ENCODE data around the gene SSBP2.
"Not testable (repeated sequence)": the region's sequence is repeated elsewhere in the genome, so short reads cannot be mapped to it uniquely, and the experiment has no call there.

SSBP2 gene

DNA sequence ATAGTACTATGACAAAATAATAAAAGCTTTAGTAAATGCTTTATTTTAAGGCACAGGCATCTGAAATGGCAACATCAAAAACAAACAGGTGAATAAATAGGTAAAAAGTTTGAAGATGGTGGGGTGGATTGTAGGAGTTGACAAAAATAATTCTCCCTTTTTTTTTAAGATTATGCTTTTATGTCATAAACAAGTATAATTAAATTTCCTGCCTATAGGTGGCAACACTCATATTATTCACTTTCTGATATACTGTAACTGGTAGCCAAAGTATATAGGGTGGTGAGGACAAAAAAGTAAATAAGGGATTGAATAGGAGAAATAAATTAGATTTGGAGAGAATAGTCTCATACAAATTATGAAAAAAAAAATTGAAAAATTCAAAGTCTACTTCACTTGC, 236.9 kb downstream of the SSBP2 start:
- Histone ChIP-seq H3K36me3 (ENCODE audit: control insufficient read depth, insufficient read depth, low read length) (no peaks in the 10 kb centered on the region), H3K27me3 (ENCODE audit: control insufficient read depth, insufficient read depth, low read length) (no peaks in the 10 kb centered on the region), H3K4me3 (ENCODE audit: low read depth, low read length) (no peak overlapping the region), H3K9ac (ENCODE audit: low read depth, low read length) (no peak overlapping the region), H3K4me1 (ENCODE audit: control insufficient read depth, insufficient read depth, low read length) (no peaks in the 10 kb centered on the region), H3K9me3 (ENCODE audit: control insufficient read depth, insufficient read depth, low read length) (no peaks in the 10 kb centered on the region)

DNA sequence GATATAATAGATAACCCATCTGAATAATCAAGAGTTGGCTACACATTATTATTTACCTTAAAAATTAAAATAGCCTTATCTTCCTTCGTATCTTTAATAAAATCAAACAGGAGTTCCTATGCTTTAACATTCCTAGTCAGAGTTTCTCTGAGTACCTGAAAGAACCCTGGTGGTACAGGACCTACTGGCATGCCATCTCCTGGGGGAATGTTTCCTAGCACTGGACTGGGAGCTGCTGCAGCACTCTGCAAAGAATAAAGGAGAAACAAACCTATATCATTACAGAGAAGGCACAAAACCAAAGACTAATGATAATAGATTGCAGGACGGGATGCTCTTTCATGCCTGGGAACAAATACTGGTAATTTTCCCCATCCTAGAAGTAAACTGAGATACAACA, 237.4 kb downstream of the SSBP2 start:
- H3K4me3 ChIP-seq (ENCODE audit: low read depth, low read length) = no peak overlapping the region
- no peaks in the 10 kb centered on the region for H3K36me3 ChIP-seq (ENCODE audit: control insufficient read depth, insufficient read depth, low read length)
- H3K4me1 ChIP-seq (ENCODE audit: control insufficient read depth, insufficient read depth, low read length) = no peaks in the 10 kb centered on the region
- H3K9ac ChIP-seq (ENCODE audit: low read depth, low read length) = no peak overlapping the region
- H3K27me3 ChIP-seq (ENCODE audit: control insufficient read depth, insufficient read depth, low read length) = no peaks in the 10 kb centered on the region
- H3K9me3 ChIP-seq (ENCODE audit: control insufficient read depth, insufficient read depth, low read length) = no peaks in the 10 kb centered on the region

DNA sequence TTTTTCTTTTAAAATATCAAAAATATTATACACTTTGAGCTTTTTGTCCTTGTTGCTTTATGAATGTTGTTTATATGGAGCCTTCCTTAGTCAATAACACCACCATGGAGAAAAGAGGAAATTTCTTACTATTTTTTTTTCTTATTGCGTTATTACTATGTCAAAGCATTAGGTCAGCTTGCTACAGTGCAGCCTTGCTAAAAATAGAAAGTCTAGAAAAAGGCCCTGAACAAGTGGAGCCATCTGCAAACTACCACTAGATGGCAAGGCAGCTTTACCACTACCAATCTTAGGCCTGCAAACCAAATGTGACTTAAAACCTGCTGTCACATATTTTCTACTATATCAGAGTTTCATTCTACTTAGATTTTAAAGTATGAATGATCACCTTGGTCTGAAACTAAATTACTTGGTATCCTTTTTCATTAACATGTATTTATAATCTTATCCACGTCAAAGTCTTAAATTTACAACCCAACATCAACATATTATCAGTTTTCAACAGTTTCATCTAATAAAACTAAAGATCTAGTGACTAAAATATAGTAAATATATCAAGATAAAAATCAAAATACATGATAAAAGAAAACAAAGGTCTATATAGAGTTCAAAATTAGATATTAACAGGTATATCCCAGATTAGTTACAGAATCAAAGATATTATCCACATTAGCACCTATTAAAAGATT, 243.9 kb downstream of the SSBP2 start:
- Histone ChIP-seq H3K4me3 (ENCODE audit: low read depth, low read length) (no peak overlapping the region), H3K9ac (ENCODE audit: low read depth, low read length) (no peak overlapping the region), H3K27me3 (ENCODE audit: control insufficient read depth, insufficient read depth, low read length) (no peaks in the 10 kb centered on the region), H3K4me1 (ENCODE audit: control insufficient read depth, insufficient read depth, low read length) (no peaks in the 10 kb centered on the region), H3K36me3 (ENCODE audit: control insufficient read depth, insufficient read depth, low read length) (no peaks in the 10 kb centered on the region), H3K9me3 (ENCODE audit: control insufficient read depth, insufficient read depth, low read length) (no peaks in the 10 kb centered on the region)

DNA sequence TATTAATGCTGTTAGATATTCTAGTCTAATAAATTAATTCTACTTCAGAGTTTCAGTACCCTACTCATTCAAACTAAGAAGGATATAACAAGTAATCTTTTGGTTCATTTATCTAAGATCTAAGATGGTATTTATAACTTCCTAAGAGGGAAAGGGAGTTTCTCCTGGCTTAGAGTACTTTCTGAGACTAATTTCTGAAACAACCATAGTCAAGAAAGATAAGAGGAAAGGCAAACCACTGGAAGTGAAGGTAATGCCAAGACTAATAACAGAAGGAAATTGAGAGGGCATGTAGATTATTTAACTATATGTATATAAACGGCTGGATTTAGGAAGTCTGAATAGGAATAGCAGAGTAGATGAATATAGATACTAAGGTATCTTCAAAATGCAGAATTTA, 244.5 kb downstream of the SSBP2 start:
- Histone ChIP-seq H3K4me3 (ENCODE audit: low read depth, low read length) (no peak overlapping the region), H3K9me3 (ENCODE audit: control insufficient read depth, insufficient read depth, low read length) (no peaks in the 10 kb centered on the region), H3K9ac (ENCODE audit: low read depth, low read length) (no peak overlapping the region), H3K27me3 (ENCODE audit: control insufficient read depth, insufficient read depth, low read length) (no peaks in the 10 kb centered on the region), H3K36me3 (ENCODE audit: control insufficient read depth, insufficient read depth, low read length) (no peaks in the 10 kb centered on the region), H3K4me1 (ENCODE audit: control insufficient read depth, insufficient read depth, low read length) (no peaks in the 10 kb centered on the region)

DNA sequence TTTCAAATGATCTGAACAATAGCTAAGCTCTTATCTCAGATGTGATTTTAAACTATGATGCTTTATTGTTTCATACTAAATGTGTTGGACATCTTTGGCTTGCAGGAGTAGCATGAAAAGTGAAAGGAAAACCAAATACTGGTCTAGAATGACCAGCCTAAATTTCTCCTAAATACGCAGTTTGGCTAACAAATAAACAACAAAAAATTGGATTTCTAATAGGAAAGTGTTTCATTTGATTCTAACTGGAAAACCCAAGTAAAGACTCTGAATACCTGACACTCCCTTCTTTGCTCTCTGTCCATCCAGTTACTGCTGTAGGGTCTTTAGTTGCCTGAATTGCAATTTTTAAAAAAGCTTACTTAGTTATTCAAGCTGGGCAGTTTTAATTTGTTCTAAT, 245.2 kb downstream of the SSBP2 start:
- Histone ChIP-seq H3K9ac (ENCODE audit: low read depth, low read length) (no peak overlapping the region), H3K36me3 (ENCODE audit: control insufficient read depth, insufficient read depth, low read length) (no peaks in the 10 kb centered on the region), H3K27me3 (ENCODE audit: control insufficient read depth, insufficient read depth, low read length) (no peaks in the 10 kb centered on the region), H3K9me3 (ENCODE audit: control insufficient read depth, insufficient read depth, low read length) (no peaks in the 10 kb centered on the region), H3K4me3 (ENCODE audit: low read depth, low read length) (no peak overlapping the region), H3K4me1 (ENCODE audit: control insufficient read depth, insufficient read depth, low read length) (no peaks in the 10 kb centered on the region)

DNA sequence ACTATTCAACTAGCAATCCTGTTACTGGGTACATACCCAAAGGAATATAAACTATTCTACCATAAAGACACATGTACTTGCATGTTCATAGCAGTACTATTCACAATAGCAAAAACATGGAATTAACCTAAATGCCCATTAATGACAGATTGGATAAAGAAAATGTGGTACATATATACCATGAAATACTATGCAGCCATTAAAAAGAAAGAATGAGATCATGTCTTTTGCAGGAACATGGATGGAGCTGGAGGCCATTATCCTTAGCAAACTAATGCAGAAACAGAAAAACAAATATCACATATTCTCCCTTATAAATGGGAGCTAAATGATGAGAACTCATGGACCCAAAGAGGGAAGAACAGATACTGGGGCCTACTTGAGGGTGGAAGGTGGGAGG, 247.3 kb downstream of the SSBP2 start:
- H3K4me1 ChIP-seq (ENCODE audit: control insufficient read depth, insufficient read depth, low read length); H3K36me3 ChIP-seq (ENCODE audit: control insufficient read depth, insufficient read depth, low read length); H3K9ac ChIP-seq (ENCODE audit: low read depth, low read length); H3K4me3 ChIP-seq (ENCODE audit: low read depth, low read length); H3K9me3 ChIP-seq (ENCODE audit: control insufficient read depth, insufficient read depth, low read length); H3K27me3 ChIP-seq (ENCODE audit: control insufficient read depth, insufficient read depth, low read length): not testable (repeated sequence)

DNA sequence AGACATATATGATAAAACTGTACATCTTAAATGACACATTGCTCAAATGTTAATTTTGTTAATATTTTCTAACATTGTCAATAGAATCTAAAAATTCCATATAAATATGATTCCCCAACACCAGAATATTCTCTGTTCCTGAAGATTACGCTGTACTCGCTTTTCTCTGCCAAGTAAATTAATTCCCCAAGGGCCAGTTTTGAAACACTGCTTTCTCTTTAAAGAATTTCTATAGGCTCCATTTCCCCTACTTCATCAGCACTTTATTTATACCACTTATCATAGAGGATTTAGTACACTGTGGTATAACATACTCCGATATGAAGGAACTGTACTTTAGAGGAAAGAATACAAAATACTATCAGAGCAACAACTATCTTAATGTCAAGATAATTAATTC, 255.6 kb downstream of the SSBP2 start:
- H3K4me1 ChIP-seq (ENCODE audit: control insufficient read depth, insufficient read depth, low read length) = no peaks in the 10 kb centered on the region

DNA sequence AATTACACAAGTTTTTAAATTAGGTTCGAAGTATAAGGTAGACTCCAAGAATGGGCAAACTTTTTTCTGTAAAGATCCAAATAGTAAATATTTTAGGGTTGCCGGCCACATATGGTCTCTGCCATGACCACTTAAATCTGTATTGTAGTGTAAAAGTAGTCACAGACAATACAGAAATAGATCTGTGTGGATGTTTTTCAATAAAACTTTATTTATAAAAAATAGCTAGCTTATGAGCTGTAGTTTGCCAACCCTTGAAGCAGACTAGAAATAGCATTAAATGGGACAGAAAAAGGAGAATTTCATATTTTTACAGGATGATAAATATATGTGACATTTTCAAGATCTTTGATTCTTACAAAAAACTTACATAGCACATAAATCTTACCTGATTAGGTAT, 262.0 kb downstream of the SSBP2 start:
- no peaks in the 10 kb centered on the region for H3K36me3 ChIP-seq (ENCODE audit: control insufficient read depth, insufficient read depth, low read length)
- no peak overlapping the region for H3K4me3 ChIP-seq (ENCODE audit: low read depth, low read length)
- no peaks in the 10 kb centered on the region for H3K27me3 ChIP-seq (ENCODE audit: control insufficient read depth, insufficient read depth, low read length)
- no peaks in the 10 kb centered on the region for H3K9me3 ChIP-seq (ENCODE audit: control insufficient read depth, insufficient read depth, low read length)
- no peaks in the 10 kb centered on the region for H3K4me1 ChIP-seq (ENCODE audit: control insufficient read depth, insufficient read depth, low read length)
- H3K9ac ChIP-seq (ENCODE audit: low read depth, low read length) = no peak overlapping the region

More for the DNA sequence above, 255.6 kb downstream of the SSBP2 start:
- no peak overlapping the region for H3K9ac ChIP-seq (ENCODE audit: low read depth, low read length)
- H3K27me3 ChIP-seq (ENCODE audit: control insufficient read depth, insufficient read depth, low read length) = no peaks in the 10 kb centered on the region
- no peaks in the 10 kb centered on the region for H3K36me3 ChIP-seq (ENCODE audit: control insufficient read depth, insufficient read depth, low read length)
- H3K9me3 ChIP-seq (ENCODE audit: control insufficient read depth, insufficient read depth, low read length) = no peaks in the 10 kb centered on the region
- H3K4me3 ChIP-seq (ENCODE audit: low read depth, low read length) = no peak overlapping the region

DNA sequence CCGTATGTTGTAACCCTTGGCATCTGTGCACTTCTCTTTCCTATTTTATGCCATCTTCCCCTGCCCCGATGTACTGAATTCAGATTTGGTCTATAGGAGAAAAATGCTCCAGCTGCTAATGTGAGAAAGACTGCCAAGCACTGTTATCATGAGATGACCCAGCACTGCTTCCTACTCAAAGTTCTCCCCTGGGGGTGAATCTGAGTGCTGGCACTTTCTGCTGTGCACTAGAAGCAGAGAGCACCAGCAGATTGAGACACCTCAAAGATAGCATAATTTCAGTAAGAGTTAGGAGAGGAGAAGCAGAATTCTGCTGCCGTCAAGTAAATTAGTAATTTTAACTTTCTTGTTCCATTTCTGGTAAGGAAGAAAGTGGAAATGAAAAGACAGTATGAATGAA, 264.2 kb downstream of the SSBP2 start:
- Histone ChIP-seq H3K9ac (ENCODE audit: low read depth, low read length) (no peak overlapping the region), H3K27me3 (ENCODE audit: control insufficient read depth, insufficient read depth, low read length) (no peaks in the 10 kb centered on the region), H3K4me1 (ENCODE audit: control insufficient read depth, insufficient read depth, low read length) (no peaks in the 10 kb centered on the region), H3K36me3 (ENCODE audit: control insufficient read depth, insufficient read depth, low read length) (no peaks in the 10 kb centered on the region), H3K9me3 (ENCODE audit: control insufficient read depth, insufficient read depth, low read length) (no peaks in the 10 kb centered on the region), H3K4me3 (ENCODE audit: low read depth, low read length) (no peak overlapping the region)

DNA sequence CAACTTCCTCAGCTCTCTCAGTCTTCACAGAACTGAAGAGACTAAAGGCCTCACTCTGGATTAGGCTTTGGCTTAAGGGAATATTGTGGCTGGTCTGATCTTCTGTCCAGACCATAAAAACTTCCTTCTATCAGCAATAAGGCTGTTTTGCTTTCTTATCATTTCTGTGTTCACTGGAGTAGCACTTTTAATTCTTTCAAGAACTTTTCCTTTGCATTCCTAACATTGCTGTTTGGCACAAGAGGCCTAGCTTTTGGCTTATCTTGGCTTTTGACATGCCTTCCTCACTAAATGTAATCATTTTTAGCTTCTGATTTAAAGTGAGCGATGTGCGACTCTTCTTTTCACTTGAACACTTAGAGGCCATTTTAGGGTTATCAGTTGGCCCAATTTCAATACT, 268.3 kb downstream of the SSBP2 start:
- Histone ChIP-seq H3K4me1 (ENCODE audit: control insufficient read depth, insufficient read depth, low read length) (no peaks in the 10 kb centered on the region), H3K36me3 (ENCODE audit: control insufficient read depth, insufficient read depth, low read length) (no peaks in the 10 kb centered on the region), H3K27me3 (ENCODE audit: control insufficient read depth, insufficient read depth, low read length) (no peaks in the 10 kb centered on the region), H3K9me3 (ENCODE audit: control insufficient read depth, insufficient read depth, low read length) (no peaks in the 10 kb centered on the region), H3K4me3 (ENCODE audit: low read depth, low read length) (no peak overlapping the region), H3K9ac (ENCODE audit: low read depth, low read length) (no peak overlapping the region)

DNA sequence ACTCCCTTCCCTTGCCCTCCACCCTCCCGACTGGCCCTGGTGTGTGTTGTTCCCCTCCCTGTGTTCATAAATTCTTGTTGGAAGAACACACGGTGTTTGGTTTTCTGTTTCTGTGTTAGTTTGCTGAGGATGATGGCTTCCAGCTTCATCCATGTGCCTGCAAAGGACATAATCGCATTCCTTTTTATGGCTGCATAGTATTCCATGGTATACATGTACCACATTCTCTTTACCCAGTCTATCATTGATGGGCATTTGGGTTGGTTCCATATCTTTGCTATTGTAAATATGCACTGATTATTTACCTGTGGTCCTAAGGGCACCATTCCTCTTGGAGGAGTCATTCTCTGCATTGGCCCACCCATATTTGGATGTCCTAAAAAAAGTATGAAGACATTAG, 277.5 kb downstream of the SSBP2 start:
- not testable (repeated sequence) for H3K4me3 ChIP-seq (ENCODE audit: low read depth, low read length); H3K9ac ChIP-seq (ENCODE audit: low read depth, low read length); H3K4me1 ChIP-seq (ENCODE audit: control insufficient read depth, insufficient read depth, low read length); H3K36me3 ChIP-seq (ENCODE audit: control insufficient read depth, insufficient read depth, low read length); H3K27me3 ChIP-seq (ENCODE audit: control insufficient read depth, insufficient read depth, low read length); H3K9me3 ChIP-seq (ENCODE audit: control insufficient read depth, insufficient read depth, low read length)

DNA sequence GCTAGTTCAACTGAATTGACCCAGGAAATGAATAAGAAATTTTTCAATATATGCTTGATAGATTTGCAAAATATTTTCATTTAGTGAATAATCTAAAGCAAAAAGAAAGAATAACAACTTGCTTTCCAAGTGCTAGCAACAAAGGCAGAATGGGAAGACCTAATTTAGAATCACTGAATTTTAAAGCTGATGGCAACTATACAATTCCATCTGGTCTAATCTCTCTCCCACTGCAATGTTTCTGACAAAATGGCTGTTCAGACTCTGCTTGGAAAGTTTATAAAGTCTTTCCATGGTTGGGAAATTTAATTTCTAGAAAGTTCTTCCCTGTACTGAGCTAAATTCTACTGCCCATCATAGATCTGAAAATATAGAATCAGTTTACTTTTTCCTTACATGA, 281.2 kb downstream of the SSBP2 start:
- H3K9me3 ChIP-seq (ENCODE audit: control insufficient read depth, insufficient read depth, low read length) = no peaks in the 10 kb centered on the region
- H3K27me3 ChIP-seq (ENCODE audit: control insufficient read depth, insufficient read depth, low read length) = no peaks in the 10 kb centered on the region
- no peaks in the 10 kb centered on the region for H3K36me3 ChIP-seq (ENCODE audit: control insufficient read depth, insufficient read depth, low read length)
- no peaks in the 10 kb centered on the region for H3K4me1 ChIP-seq (ENCODE audit: control insufficient read depth, insufficient read depth, low read length)
- H3K4me3 ChIP-seq (ENCODE audit: low read depth, low read length) = no peak overlapping the region
- no peak overlapping the region for H3K9ac ChIP-seq (ENCODE audit: low read depth, low read length)

Data from iPS-15b (cell line).